T-helper 2 cell (primary cell): ENCODE data around the gene RNPS1.

Source experiments
- DNase-seq, 5 experiments: peaks; one replicate each; pipeline versions ENCODE4 v3.0.0 to v3.0.0-alpha.2; 2012 to 2022
- total RNA-seq, 2 donors: gene quantifications; one replicate each; lab custom pipeline; 2026; lab: John Stamatoyannopoulos, UW

RNPS1 gene, protein sequence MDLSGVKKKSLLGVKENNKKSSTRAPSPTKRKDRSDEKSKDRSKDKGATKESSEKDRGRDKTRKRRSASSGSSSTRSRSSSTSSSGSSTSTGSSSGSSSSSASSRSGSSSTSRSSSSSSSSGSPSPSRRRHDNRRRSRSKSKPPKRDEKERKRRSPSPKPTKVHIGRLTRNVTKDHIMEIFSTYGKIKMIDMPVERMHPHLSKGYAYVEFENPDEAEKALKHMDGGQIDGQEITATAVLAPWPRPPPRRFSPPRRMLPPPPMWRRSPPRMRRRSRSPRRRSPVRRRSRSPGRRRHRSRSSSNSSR
- 132 to 181 reads per million in 2 donors for total RNA-seq

DNA sequence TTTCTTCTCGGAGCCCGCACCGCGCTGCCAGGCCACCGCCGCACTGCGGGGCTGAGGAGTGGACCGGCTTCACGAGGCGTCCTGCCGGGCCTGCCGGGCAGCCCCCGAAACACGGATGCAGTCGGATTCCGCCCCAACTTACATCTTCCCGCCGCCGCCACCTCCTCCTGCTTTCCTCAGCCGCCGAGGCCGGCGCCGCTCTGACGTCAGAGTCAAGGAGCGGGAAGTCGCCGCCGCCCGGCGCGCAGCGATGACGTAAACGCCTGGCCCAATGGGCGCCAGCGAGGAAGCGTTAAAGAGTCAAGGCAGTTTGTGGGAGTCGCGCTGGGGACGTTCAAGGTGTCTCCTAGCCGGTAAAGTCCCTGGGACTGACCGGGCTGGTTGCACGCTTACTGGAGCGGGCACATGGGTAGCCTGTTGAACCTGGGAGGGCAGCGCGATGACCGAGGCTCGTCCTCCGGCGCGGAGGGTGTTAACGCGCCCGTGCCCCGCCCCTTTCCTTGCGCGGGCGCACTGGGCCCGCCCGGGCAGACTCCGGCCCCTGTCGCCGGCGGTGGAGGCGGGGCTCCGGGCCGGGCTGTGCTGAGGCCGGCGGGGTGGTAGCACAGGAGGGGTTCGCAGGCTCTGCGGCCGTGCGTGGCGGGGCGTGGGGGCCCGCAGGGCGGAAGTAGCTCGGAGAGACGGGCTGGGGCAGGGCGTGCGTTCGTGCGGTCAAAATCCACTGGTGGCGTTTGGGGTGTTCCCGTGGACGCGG, at the start of gene RNPS1:
Gene RNPS1 (minus strand): TSS at position 214 of the 754 bp plus-strand sequence. CDS start 3,483 bp downstream, outside the sequence.
- DNase-seq: peak; percentile 92 to 97 (median 95)

DNA sequence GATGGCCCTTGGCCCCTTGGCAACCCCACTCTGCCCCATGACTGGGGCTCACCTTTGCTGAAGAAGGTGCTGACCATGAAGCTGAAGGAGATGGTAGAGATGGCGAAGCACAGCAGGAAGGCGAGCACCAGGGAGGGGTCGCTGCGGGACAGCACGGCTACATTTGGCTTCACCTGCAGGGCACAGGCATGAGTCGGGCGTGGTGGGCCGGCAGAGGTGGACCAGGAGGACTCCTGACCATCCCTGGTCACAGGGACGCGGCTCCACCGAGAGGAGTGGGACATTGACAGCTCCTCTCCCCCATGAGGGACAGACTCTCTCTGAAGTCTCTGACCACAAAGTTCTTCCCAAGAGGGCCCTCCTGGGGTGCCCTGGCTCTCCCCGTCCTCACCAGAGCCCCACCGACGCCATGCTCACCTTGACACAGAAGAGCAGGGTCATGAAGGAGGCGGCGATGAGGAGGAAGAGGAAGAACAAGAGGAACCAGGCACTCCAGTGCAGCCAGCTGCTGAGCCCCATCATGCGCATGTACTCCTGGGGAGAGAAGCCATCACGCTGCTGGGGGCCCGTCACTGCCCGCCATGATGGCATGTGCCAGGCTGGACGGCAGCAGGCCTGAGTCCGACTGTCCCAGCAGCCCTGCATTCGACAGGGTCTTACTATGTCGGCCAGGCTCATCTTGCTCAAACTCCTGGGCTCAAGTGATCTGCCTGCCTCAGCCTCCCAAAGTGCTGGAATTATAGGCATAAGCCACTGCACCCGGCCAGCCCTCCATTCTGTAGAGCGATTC, 49.5 kb upstream of the RNPS1 start:
- DNase-seq: no peak

DNA sequence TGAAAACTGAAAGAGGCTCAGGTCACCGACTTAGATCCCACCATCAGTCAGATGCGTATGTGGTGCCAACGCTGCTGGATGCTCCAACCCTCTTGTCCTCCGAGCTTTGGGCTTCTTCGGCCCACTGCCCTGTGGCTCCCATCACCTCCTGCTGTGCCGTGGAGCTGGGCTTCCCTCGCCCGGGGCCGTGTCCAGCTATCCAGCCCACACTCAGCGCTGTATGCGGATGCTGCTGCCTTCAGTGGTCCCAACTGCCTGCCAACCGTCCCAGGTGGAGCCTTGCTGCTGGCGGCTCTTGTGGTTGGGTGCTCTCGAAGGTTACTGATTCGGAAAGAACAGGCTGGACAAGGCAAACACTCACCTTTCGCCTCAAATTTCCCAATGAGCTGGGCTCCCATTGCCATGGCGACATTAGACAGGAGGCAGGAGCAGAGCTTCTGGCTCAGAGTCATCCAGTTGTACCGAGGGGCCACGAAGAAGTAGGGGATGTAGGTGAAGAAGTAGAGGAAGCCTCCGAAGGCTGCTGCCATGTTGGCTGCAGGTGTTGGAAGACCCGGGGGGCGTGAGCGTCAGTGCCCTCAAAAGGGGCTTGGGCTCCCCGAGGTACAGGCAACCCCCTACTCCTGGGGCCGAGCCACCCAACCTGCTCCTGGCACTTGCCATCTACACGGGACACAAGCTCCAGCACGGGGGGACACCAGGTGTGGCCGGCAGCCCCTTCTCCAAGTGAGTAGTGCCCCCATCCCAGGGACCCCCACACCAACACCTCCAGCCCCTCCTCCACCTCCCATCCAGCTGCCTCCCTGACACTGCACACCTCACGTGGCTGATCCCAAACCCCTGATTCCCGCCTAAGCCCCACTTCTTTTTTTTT, 40.4 kb upstream of the RNPS1 start:
- no peak for DNase-seq

DNA sequence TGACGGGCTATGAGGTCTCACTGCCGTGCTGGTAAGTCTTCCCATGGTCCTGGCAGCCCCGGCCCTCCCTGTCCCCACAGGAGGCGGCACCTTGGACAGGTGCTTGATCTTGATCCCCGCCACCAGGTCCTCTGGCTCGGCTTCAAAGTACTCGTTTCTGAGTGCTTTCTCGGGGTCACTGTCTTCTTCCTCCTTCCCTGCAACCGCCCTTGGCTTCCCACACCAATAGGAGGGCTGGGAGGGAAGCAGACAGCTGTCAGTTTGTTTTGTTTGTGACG, 31.9 kb upstream of the RNPS1 start:
- DNase-seq: no peak

DNA sequence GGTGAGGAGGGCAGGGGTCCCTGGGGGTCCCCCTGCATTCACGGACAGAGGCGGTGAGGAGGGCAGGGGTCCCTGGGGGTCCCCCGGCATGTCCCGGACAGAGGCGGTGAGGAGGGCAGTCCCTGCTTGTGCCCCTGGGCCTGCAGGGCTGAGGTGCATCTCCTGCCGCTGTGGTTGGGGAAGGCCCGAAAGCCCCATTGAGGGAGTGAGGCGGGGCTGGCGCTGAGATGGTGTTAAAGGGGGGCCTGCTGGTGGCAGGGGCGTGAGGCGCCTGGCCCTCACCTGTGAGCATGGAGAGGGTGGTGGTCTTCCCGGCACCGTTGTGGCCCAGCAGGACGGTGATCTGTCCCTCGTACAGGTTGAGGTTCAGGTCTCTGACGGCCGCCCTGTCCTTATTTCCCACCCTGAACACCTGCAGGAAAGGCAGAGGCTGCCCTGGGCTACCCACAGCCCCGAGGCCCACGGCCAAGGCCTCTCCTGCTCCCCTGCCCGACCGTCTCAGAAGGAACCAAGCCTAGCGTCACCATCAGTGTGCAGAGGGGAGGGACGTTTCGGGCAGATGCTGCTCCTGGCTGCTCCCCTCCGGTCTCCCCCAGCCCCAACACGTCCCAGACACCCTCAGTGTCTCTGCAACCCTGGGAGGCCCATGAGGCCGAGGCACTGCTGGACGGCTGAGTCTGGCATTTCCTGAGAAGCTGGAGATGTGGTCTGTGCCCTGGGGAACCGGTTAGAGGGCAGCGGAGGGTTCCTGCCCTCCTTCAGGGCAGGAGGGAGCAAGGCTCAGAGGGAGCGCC, 31.4 kb upstream of the RNPS1 start:
- no peak for DNase-seq

DNA sequence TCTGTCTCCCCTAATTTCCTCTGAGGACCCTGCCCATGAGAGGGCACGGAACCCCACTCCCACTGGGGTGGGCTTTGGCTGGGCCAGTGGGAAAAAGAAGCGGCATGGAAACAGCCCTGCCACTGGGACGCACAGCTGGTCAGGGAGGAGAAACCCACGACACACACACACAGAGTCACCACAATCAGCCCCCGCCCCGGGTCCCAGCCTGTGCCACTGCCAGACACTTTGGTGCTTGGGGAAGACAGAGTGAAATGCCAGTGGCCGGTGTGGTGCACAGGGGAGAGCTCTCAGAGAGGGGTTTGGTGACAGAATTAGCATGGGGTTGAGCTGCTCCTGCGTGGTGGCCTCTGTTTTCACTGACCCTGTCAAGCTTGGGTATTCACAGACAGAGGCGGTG, 30.7 kb upstream of the RNPS1 start:
- no peak for DNase-seq

DNA sequence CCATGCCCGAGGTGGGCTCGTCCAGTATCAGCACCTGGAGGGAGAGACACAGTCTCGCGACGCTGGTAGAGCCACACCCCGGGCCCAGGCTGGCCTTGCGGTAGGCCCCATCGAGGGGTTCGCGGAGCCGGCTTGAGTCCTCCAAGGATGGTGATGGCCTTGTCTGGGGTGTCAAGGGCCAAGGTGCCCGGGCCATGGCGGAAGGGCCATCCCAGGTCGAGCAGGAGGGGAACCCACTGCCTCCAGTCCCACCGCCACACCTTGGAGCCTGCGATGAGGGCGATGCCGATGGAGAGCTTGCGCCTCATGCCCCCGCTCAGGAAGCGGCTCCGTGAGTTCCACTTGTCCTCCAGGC, 29.6 kb upstream of the RNPS1 start:
- no peak for DNase-seq

DNA sequence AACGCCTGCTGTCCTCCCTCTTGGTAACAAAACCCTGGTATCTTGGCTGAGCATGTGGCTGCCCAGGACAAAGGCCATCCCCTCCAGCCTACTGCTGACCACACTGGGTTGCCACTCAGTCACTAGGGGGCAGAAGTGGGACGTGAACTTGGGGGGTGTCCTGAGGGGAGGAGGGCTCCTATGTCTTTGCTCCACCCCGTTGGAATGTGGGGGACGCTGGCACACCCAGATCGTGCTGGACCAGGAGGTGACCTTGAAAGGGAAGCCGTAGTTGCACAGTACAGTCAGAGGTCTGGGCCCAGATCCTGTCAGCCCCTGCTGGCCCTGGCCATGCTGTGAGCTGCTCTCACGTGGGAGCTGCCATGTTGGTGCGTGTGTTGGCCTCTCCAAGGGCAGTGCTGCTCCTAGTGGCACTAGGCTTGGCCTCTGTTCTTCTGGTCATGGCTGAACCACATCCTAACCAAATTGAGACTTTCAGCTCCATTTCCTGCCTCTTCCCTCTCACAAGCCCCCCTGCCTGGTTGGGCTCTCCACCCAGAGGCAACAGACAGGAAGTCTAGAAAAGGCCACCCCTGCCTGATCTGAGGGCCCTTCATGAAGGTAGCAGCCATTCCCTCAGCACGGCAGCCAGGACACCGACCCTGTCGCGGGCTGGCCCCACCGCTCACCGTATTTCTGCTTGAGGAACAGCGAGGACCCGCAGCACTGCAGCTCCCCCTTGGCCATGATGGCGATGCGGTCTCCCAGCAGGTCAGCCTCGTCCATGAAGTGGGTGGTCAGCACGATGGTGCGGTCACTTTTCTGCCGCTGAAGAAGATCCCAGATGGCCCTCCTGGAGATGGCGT, 29.0 kb upstream of the RNPS1 start:
- peak in 1 of 5 experiments; percentile 18 for DNase-seq

DNA sequence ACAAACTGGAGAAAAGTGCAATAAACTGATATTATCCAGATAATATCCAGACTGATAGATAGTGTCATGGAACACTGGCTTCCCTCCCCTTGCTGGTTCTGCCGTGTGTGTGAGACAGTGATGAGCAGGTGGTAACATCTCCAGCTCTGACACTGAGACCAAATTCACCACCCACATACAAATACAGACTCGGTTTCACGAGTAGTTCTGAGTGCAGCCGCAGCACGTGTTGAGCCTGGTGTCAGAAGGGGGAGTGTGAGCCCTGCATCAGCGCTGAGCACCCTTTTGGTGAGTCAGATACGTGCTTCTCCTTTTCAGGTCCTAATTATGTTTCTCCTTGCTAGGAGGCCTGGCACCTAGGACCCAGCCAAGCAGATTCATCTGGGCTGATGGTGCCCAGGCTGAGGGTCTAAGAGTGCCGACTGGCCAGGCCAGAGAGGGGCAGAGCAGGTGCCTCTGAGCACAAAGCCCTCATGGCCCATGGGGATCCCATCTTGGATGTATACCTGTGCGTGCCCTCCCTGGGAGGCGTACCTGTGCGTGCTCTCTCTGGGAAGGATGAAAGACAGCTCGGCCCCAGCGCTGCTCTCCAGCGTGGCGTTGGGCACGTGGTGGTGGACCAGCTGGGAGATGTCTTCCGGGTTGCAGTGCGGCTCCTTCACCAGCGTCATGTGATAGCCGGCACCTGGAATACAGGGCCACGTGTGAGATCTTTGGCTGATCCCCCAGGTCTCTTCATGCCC, 27.3 kb upstream of the RNPS1 start:
- DNase-seq: no peak

DNA sequence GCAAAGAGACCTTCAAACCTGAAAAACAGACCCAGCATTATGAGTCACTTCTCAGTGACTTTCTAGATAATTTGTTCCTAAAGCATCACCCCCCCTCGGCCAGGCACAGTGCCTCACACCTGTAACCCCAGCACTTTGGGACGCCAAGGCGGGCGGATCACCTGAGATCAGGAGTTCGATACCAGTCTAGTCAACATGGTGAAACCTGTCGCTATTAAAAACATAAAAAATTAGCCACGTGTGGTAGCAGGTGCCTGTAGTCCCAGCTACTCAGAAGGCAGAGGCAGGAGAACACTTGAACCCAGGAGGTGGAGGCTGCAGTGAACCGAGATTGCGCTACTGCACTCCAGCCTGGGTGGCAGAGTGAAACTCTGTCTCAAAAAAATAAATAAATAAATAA, 24.3 kb upstream of the RNPS1 start:
- no peak for DNase-seq

DNA sequence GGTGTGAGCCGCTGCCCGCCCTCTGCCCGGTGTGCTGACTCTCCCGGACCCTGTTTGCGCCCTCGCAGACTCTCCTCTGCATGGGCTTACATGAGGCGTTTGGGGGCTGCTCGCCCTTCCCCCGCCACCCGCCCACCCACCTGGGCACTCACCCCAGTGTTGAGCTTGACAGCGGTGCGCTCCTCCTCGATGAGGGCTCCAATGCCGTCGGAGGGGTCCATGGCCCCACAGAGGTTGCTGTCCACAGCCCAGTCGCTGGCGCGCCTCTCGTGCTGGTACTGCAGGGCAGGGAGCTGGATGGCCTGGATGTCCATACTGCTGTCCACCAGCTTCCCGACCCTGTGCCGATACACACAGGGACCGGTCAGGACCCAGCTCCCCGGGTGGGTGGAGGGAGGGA, 21.4 kb upstream of the RNPS1 start:
- no peak for DNase-seq

DNA sequence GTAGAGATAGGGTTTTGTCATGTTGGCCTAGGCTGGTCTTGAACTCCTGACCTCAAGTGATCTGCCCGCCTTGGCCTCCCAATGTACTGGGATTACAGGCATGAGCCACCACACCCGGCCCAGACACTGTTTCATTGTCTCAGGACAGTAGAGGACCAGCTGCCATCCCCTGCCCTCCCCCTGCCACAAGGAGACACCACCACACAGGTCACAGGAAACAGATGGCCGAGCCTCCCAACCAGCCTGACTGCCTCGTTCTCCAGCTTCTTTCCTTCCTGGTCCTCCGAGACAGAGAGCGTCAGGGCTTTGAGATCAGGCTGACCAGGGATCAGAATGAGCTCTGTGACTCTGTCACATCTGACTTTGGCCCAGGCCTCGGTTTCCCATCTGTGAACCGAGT, 20.8 kb upstream of the RNPS1 start:
- no peak for DNase-seq

DNA sequence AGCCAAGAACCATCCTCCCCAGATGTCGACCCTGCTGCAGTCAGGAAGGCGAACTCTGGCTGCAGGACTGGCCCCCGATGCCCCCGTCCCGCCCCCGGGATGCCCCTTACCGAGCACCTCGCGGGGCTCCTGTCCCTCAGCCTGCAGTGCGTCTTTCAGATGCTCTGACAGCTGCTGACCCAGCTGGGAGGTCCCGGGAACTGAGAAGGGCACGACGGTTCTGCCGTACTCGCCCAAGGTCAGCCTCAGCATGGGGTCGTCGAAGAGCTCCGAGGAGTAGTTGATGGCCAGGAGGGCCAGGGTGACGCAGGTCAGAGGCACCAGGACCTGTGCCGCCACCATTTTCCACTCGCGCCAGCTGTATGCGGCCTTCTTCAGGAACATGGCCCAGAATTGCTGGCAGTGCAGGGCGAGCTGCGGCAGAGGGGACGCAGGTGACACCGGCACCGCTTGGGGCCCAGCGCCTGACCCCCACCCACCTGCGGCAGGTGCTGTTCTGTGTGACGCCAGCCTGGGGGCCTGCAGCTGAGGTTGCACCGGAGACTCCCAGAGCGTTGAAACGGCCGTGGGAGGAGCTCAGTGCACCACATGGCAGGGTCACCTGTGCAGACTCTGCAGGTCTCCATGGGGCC, 20.1 kb upstream of the RNPS1 start:
- DNase-seq: no peak

DNA sequence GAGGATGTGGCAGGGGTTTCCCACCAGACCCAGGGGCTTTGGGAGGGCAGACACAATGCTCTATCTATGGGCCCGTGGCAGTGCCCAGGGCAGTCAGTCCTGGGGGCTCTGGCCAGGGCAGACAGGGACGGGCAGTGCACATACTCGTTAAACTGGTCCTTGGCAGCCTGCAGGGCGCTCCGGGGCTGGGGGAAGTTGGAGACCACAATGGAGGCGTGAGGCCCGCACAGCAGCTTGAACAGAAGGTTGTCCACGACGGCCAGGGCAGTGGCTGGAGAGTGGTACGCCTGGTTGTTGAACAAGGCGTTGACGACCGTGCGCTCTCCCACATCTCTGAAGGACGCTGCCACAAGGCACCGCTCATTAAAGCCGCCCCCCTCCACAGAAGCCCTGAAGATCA, 18.6 kb upstream of the RNPS1 start:
- no peak for DNase-seq

DNA sequence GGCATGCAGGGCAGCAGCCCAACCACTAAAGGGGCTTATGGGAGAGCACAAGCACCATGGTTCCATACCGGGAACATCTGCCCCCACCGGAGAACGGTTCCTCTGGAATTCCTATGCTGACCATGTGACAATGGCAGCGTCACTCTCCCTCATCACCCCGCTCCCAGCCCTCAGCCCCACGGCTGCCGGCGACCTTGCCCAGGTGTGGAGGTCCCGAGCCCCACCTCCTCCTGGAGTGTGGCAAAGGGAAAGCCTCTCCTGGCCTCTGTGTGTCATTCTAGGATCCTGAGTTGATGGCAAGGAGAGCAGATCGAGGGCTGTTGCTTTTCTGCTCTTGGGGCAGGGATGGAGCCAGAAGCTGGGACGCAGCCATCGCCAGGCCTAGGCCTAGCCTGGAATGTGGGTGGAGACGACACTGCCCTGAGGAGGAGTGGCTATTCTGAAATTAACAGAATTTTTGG, 17.8 kb upstream of the RNPS1 start:
- no peak for DNase-seq

DNA sequence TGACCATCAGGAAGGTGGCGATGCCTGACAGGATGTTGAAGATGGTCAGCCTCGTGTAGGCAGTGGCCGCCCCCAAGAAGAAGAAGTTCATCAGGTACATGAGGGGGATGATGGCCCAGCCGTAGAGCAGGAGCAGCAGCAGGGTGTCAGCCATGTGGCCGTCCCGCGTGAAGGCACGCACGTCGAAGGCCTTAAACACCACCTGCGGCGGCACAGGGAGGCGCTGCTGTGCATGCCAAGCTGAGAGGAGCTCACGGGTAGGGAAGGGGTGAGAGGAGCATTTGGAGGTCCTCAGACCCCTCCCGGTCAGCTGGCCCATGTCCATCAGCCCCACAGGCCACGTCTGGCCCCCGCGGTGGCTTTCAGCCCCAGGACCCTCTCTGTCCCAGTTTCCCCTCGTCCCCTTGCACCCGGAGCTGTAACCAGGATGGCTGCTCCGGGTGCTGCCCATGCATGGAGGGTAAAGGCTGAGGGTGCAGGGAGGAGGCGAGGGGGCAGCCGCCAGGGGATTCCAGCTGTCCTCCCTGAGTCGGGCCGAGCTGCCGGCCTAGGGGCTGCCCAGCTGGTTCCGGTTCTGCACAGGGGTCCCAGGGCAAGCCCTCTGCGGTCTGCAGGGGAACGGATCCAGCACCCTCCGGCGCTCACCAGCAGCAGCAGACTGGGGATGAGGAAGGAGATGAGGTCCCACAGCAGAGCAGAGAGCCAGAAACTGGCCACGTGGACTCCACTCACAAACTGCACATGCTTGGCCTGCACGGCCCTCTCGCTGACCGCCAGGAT, 17.1 kb upstream of the RNPS1 start:
- DNase-seq: no peak

DNA sequence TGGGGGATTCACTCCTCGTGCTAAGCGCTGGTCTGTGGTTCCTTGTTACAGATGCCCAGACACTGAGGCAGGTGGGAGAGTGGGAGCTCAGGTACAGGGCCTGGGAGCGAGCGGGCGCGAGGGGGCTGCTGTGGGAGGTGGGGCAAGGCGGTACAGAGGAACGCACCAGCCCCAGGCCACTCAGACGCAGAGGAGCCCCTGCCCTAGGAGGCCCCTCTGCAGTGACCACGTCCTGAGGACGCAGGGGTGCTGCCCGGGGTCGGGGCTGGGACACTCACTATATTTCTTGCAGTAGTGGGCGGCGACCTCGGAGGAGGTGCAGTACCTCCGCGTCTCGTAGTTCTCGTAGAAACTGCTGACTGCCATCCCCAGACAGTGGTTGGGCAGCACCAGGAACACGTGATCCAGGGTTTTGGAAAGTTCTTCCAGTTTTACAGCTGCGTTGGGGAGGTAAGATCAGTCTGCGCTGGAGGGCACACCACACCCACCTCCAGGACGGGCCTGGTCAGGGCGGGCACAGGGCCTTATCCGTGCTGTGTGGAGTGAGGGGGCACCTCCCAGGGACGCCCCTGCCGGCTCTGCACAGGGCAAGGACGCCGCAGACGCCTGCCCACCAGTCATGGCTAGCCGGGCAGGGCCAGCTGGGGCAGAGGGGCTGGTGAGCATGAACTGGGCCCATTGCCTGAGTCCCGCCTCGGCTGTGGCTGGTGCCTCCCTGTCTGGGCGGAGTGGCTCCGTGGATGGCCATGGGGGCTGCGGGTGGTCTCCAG, 16.3 kb upstream of the RNPS1 start:
- DNase-seq: no peak
